Right lobe of liver (tissue), 6 donors: ENCODE data around the gene CEP83. TPM values are rescaled to one million over a fixed set of nuclear protein-coding genes. Genes with fewer than 3 reads are reported as not detected.
A peak's percentile ranks its signal among the peaks of the same experiment; 100 is the strongest.

ENCODE experiments used
- ATAC-seq, 4 donors: fragments of 200-7000 bp; cut with Tn5 transposase; one replicate each; pipeline ENCODE4 v1.9.1; 2020; ENCODE audit warnings: mild to moderate bottlenecking in 4 of 4, moderate library complexity in 4 of 4
- DNase-seq, 3 donors: peaks; one replicate each; pipeline ENCODE4 v3.0.0-alpha.2; 2020
- H3K27ac ChIP-seq, 3 donors: fragments of 200-600 bp; one replicate each; pipeline ENCODE4 v1.8.0; 2022
- H3K27me3 ChIP-seq, 2 donors: fragments of 200-600 bp; one replicate each; pipeline ENCODE4 v1.8.0; 2022
- H3K36me3 ChIP-seq, 4 donors: fragments of 200-600 bp; sonication (generic) in 1 of 4; one replicate each; pipeline versions ENCODE4 v1.5.1 to v1.8.0; 2017 to 2022; ENCODE audit warnings: control low read depth in 1 of 4
- H3K4me1 ChIP-seq, 4 donors: fragments of 200-600 bp; sonication (generic) in 1 of 4; one replicate each; pipeline versions ENCODE4 v1.5.1 to v1.8.0; 2017 to 2022; ENCODE audit warnings: control low read depth in 1 of 4
- H3K4me3 ChIP-seq, 3 donors: fragments of 200-600 bp; one replicate each; pipeline ENCODE4 v1.8.0; 2022
- H3K9me3 ChIP-seq, 4 donors: fragments of 200-600 bp; sonication (generic) in 1 of 4; one replicate each; pipeline versions ENCODE4 v1.5.1 to v1.8.0; 2017 to 2022; ENCODE audit warnings: control low read depth in 1 of 4
- CTCF ChIP-seq, 4 donors: fragments of 200-600 bp in 3 of 4; fragments of 450-650 bp in 1 of 4; IDR thresholded peaks; one replicate each; pipeline versions ENCODE4 v1.5.1 to v1.8.0; 2016 to 2022; ENCODE audit warnings: antibody characterized with exemption in 4 of 4, mild to moderate bottlenecking in 2 of 4
- POLR2A ChIP-seq: fragments of 450-650 bp; IDR thresholded peaks from one replicate; pipeline ENCODE4 v1.6.1; 2017; ENCODE audit warnings: antibody characterized with exemption, mild to moderate bottlenecking
- WGBS: methylation state at CpG from one replicate; pipeline ENCODE4 v1.1.6; 2018; ENCODE audit warnings: low coverage, low lambda C conversion rate; ENCODE audit not compliant: insufficient coverage; ENCODE audit errors: missing lambda C conversion rate; 5-methylcytosine and 5-hydroxymethylcytosine counted together
- intact Hi-C, 2 donors: fragments of 100-400 bp; cut with DNase I; formaldehyde crosslinking; loops; one replicate each; pipeline versions ENCODE4 v1.11.2 to v1.14.1; 2022
- total RNA-seq, 6 experiments: library from RNA; depleted of rRNA in 2 of 6; stranded (reverse); fragments of >200 nt in 2 of 6; fragmentation: NEBNext Ultra II Directional in 3 of 6; extraction: Animal tissue kit (Norgen Biotek cat#: 25700) in 3 of 6; gene quantifications; one replicate each; pipeline versions ENCODE4 v1.1.0 to v1.2.4, GENCODE V29; 2016 to 2023
- donor health status: DM: no; HTN: yes; CAD: no.
- donor health status: DM: no; HTN: no; CAD: no.
- donor health status: DM: no; HTN: no; CAD: no.
- donor health status: DM: no; HTN: yes; CAD: no.
- donor health status: DM: no; HTN: yes; CAD: no.

Gene CEP83
- total RNA-seq, 6 experiments from 2014 or later = 4.2 to 9.5 (median 6.4) TPM

GRCh38 chr12:94338006-94338794 is 121.5 kb downstream of the CEP83 start:
- Histone ChIP-seq H3K36me3 (no peaks in the 10 kb centered on the region), H3K27me3 (no peaks in the 10 kb centered on the region), H3K4me3 (no peak overlapping the region), H3K27ac (no peak overlapping the region), H3K4me1 (no peaks in the 10 kb centered on the region), H3K9me3 (no peaks in the 10 kb centered on the region)
- 86% methylated on average over 4 of the region's 4 CpGs for WGBS
- ATAC-seq = no peak
- no peak for DNase-seq
- TF ChIP-seq CTCF (IDR thresholded peaks at IDR 0.05) = no peak
- TF ChIP-seq POLR2A = no peak
- intact Hi-C loops = no loop called here

- H3K27me3 ChIP-seq = no peaks in the 10 kb centered on the region
- TF ChIP-seq CTCF (IDR thresholded peaks at IDR 0.05) = no peak
- ATAC-seq (no peak), DNase-seq (no peak)
- H3K27ac ChIP-seq = no peak overlapping the region
- no peaks in the 10 kb centered on the region for H3K4me1 ChIP-seq
- intact Hi-C loops = no loop called here
- H3K9me3 ChIP-seq = no peaks in the 10 kb centered on the region
- H3K4me3 ChIP-seq = no peak overlapping the region
- 47% methylated on average over 5 of the region's 5 CpGs for WGBS
- no peaks in the 10 kb centered on the region for H3K36me3 ChIP-seq
Measured at GRCh38 chr12:94336211-94336925, 123.3 kb downstream of the CEP83 start.

GRCh38 chr12:94333396-94333795 is 126.3 kb downstream of the CEP83 start:
- no peaks in the 10 kb centered on the region for H3K9me3 ChIP-seq
- H3K27me3 ChIP-seq = no peaks in the 10 kb centered on the region
- no peaks in the 10 kb centered on the region for H3K36me3 ChIP-seq
- DNase-seq (no peak), ATAC-seq (no peak)
- intact Hi-C loops = no loop called here
- H3K4me1 ChIP-seq = no peaks in the 10 kb centered on the region
- no peak overlapping the region for H3K27ac ChIP-seq
- TF ChIP-seq POLR2A = no peak
- no peak for TF ChIP-seq CTCF (IDR thresholded peaks at IDR 0.05)
- no peak overlapping the region for H3K4me3 ChIP-seq
- 70% methylated on average over 3 of the region's 3 CpGs for WGBS

- TF ChIP-seq CTCF (IDR thresholded peaks at IDR 0.05) (peak in 3 of 4 donors; percentile 12 to 38 (median 19)), POLR2A (no peak)
- Histone ChIP-seq H3K27ac (no peak overlapping the region), H3K27me3 (no peaks in the 10 kb centered on the region), H3K36me3 (no peaks in the 10 kb centered on the region), H3K9me3 (no peaks in the 10 kb centered on the region), H3K4me3 (no peak overlapping the region), H3K4me1 (no peaks in the 10 kb centered on the region)
- 69% methylated on average over 1 of the region's 1 CpG for WGBS
- DNase-seq (no peak), ATAC-seq (no peak)
- intact Hi-C loops = no loop called here
Measured at GRCh38 chr12:94329366-94329765, 130.3 kb downstream of the CEP83 start.
